K562 (cell line): ENCODE data around the gene ADAMTS10. TPM values are rescaled to one million over a fixed set of nuclear protein-coding genes. Genes with fewer than 3 reads are reported as not detected.

Experiments used
- CEBPB ChIP-seq: fragments of 450-650 bp; IDR thresholded peaks from 2 replicates; pipeline ENCODE4 v1.6.1; 2016; ENCODE audit warnings: missing genetic modification characterization, missing compliant biosample characterization
- HDAC1 ChIP-seq, 2 experiments: fragments of 450-650 bp; IDR thresholded peaks; 2 replicates each; pipeline ENCODE4 v1.6.1; 2016 to 2017; ENCODE audit warnings: inconsistent platforms in 1 of 2, mild to moderate bottlenecking in 1 of 2, moderate library complexity in 1 of 2
- HLTF ChIP-seq: fragments of 450-650 bp; IDR thresholded peaks from 2 replicates; pipeline ENCODE4 v1.6.1; 2016
- KLF10 ChIP-seq: fragments of 250-450 bp; sonication (Bioruptor Pico); IDR thresholded peaks from 2 replicates; pipeline ENCODE4 v1.6.1; 2021; ENCODE audit warnings: matching md5 sums
- MTA2 ChIP-seq: fragments of 450-650 bp; IDR thresholded peaks from 2 replicates; pipeline ENCODE4 v1.6.1; 2016; ENCODE audit warnings: low read depth
- OTX1 ChIP-seq: fragments of 450-650 bp; formaldehyde crosslinking; IDR thresholded peaks from 2 replicates; pipeline ENCODE4 v1.4.0; 2022; ENCODE audit warnings: mild to moderate bottlenecking
- ZNF217 ChIP-seq: sonication (generic); formaldehyde crosslinking; IDR thresholded peaks from 2 replicates; pipeline ENCODE4 v1.8.0; 2022; ENCODE audit warnings: mild to moderate bottlenecking, missing genetic modification reagents
- polyA plus RNA-seq, 8 experiments: library from polyadenylated mRNA; depleted of rRNA in 4 of 8; stranded (reverse) in 5 of 8; unstranded in 3 of 8; fragments of >200 nt; fragmentation: Nextera tagmentation in 2 of 8; fragmentation: Illumina TruSeq in 1 of 8; extraction: Ambion mirVana in 2 of 8; extraction: Trizol in 1 of 8; gene quantifications; 2 replicates each; pipeline versions ENCODE4 v1.2.1 to v1.2.3, GENCODE V29; 2011 to 2014; ENCODE audit warnings: inconsistent platforms in 1 of 8, missing spikeins in 1 of 8
- total RNA-seq, 7 experiments: library from RNA; depleted of rRNA in 6 of 7; stranded (reverse); fragments of >200 nt in 6 of 7; fragmentation: Illumina TruSeq in 2 of 7; extraction: Trizol in 2 of 7; gene quantifications; 2 replicates each; pipeline versions ENCODE4 v1.2.1 to v1.2.3, GENCODE V29; 2011 to 2021; ENCODE audit warnings: low replicate concordance in 1 of 7
- TF ChIP-seq, protein P1 (sequence below): fragments of 450-650 bp; IDR thresholded peaks from 2 replicates; pipeline ENCODE4 v1.6.1; 2016; ENCODE audit warnings: antibody characterized with exemption
- TF ChIP-seq, protein P2 (sequence below), 2 experiments: fragments of 450-650 bp in 1 of 2; sonication (generic) in 1 of 2; formaldehyde crosslinking in 1 of 2; IDR thresholded peaks; 2 replicates each; pipeline versions ENCODE4 v1.7.1 to v1.9.0; 2016 to 2022; ENCODE audit warnings: inconsistent platforms in 1 of 2, mild to moderate bottlenecking in 1 of 2, missing genetic modification reagents in 1 of 2
- TF ChIP-seq, protein P3 (sequence below), 2 experiments: IDR thresholded peaks; 2 replicates each; pipeline ENCODE4 v1.6.1; 2012; ENCODE audit warnings: improper control_type of control experiment in 2 of 2, low read depth in 2 of 2, low read length in 2 of 2, borderline replicate concordance in 1 of 2
- TF ChIP-seq, protein P4 (sequence below), 2 experiments: fragments of 450-650 bp in 1 of 2; IDR thresholded peaks; 2 replicates each; pipeline ENCODE4 v1.6.1; 2011 to 2017; ENCODE audit warnings: low read depth in 2 of 2, antibody characterized with exemption in 1 of 2, borderline replicate concordance in 1 of 2, low read length in 1 of 2, mild to moderate bottlenecking in 1 of 2, mixed read lengths in 1 of 2; ENCODE audit not compliant: control insufficient read depth in 1 of 2

Gene ADAMTS10
- total and polyA plus RNA-seq, 9 of the 15 experiments (the other 6 are each of a cell fraction or from before 2014, with no cell fraction given): 0.33 to 1.8 (median 0.57) TPM; not detected in 4

DNA sequence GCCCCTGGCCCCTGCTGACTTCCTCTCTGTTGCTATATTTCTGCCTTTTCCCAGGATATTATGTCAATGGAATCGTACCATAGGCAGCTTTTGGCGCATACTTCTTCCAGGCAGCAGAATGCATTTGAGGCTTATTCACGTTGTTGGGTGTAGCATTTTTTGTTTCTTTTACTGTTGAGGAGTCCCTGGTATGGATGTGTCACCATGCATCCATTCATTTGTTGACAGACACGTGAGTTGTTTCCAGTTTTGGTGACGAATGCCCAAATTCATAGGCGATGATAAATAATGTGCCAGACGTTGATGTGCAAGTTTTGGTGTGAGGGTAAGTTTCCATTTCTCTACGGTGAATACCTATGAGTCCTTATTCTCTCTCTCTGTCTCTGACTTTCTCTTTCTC, 24.9 kb upstream of the ADAMTS10 start (continued):
- TF ChIP-seq, protein P1, sequence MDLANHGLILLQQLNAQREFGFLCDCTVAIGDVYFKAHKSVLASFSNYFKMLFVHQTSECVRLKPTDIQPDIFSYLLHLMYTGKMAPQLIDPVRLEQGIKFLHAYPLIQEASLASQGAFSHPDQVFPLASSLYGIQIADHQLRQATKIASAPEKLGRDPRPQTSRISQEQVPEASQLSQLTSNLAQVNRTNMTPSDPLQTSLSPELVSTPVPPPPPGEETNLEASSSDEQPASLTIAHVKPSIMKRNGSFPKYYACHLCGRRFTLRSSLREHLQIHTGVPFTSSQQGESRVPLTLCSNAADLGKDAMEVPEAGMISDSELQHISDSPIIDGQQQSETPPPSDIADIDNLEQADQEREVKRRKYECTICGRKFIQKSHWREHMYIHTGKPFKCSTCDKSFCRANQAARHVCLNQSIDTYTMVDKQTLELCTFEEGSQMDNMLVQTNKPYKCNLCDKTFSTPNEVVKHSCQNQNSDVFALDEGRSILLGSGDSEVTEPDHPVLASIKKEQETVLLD: no peak
- TF ChIP-seq, protein P2, sequence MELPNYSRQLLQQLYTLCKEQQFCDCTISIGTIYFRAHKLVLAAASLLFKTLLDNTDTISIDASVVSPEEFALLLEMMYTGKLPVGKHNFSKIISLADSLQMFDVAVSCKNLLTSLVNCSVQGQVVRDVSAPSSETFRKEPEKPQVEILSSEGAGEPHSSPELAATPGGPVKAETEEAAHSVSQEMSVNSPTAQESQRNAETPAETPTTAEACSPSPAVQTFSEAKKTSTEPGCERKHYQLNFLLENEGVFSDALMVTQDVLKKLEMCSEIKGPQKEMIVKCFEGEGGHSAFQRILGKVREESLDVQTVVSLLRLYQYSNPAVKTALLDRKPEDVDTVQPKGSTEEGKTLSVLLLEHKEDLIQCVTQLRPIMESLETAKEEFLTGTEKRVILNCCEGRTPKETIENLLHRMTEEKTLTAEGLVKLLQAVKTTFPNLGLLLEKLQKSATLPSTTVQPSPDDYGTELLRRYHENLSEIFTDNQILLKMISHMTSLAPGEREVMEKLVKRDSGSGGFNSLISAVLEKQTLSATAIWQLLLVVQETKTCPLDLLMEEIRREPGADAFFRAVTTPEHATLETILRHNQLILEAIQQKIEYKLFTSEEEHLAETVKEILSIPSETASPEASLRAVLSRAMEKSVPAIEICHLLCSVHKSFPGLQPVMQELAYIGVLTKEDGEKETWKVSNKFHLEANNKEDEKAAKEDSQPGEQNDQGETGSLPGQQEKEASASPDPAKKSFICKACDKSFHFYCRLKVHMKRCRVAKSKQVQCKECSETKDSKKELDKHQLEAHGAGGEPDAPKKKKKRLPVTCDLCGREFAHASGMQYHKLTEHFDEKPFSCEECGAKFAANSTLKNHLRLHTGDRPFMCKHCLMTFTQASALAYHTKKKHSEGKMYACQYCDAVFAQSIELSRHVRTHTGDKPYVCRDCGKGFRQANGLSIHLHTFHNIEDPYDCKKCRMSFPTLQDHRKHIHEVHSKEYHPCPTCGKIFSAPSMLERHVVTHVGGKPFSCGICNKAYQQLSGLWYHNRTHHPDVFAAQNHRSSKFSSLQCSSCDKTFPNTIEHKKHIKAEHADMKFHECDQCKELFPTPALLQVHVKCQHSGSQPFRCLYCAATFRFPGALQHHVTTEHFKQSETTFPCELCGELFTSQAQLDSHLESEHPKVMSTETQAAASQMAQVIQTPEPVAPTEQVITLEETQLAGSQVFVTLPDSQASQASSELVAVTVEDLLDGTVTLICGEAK (IDR thresholded peaks at IDR 0.05): no peak
- TF ChIP-seq, protein P2 (CRISPR knock-in tag; IDR thresholded peaks at IDR 0.05): no peak
- no peak for TF ChIP-seq HLTF
- no peak for TF ChIP-seq KLF10
- no peak for TF ChIP-seq ZNF217
- TF ChIP-seq HDAC1 (IDR thresholded peaks at IDR 0.05): no peak
- TF ChIP-seq MTA2: no peak
- TF ChIP-seq, protein P3, sequence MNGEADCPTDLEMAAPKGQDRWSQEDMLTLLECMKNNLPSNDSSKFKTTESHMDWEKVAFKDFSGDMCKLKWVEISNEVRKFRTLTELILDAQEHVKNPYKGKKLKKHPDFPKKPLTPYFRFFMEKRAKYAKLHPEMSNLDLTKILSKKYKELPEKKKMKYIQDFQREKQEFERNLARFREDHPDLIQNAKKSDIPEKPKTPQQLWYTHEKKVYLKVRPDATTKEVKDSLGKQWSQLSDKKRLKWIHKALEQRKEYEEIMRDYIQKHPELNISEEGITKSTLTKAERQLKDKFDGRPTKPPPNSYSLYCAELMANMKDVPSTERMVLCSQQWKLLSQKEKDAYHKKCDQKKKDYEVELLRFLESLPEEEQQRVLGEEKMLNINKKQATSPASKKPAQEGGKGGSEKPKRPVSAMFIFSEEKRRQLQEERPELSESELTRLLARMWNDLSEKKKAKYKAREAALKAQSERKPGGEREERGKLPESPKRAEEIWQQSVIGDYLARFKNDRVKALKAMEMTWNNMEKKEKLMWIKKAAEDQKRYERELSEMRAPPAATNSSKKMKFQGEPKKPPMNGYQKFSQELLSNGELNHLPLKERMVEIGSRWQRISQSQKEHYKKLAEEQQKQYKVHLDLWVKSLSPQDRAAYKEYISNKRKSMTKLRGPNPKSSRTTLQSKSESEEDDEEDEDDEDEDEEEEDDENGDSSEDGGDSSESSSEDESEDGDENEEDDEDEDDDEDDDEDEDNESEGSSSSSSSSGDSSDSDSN (IDR thresholded peaks at IDR 0.05; ENCODE audit: borderline replicate concordance in 1 of 2, low read depth in 2 of 2, low read length in 2 of 2): no peak
- no peak for TF ChIP-seq CEBPB (tag)
- TF ChIP-seq OTX1 (CRISPR knock-in tag): no peak
- TF ChIP-seq, protein P4, sequence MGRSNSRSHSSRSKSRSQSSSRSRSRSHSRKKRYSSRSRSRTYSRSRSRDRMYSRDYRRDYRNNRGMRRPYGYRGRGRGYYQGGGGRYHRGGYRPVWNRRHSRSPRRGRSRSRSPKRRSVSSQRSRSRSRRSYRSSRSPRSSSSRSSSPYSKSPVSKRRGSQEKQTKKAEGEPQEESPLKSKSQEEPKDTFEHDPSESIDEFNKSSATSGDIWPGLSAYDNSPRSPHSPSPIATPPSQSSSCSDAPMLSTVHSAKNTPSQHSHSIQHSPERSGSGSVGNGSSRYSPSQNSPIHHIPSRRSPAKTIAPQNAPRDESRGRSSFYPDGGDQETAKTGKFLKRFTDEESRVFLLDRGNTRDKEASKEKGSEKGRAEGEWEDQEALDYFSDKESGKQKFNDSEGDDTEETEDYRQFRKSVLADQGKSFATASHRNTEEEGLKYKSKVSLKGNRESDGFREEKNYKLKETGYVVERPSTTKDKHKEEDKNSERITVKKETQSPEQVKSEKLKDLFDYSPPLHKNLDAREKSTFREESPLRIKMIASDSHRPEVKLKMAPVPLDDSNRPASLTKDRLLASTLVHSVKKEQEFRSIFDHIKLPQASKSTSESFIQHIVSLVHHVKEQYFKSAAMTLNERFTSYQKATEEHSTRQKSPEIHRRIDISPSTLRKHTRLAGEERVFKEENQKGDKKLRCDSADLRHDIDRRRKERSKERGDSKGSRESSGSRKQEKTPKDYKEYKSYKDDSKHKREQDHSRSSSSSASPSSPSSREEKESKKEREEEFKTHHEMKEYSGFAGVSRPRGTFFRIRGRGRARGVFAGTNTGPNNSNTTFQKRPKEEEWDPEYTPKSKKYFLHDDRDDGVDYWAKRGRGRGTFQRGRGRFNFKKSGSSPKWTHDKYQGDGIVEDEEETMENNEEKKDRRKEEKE (IDR thresholded peaks at IDR 0.05; ENCODE audit: borderline replicate concordance in 1 of 2, control insufficient read depth in 1 of 2, low read depth in 2 of 2, low read length in 1 of 2): no peak
